Astrocyte (in vitro differentiated cells and primary cell): Measurements from ENCODE around the gene TBC1D3B. TPM values are rescaled to one million over a fixed set of nuclear protein-coding genes. Genes with fewer than 3 reads are reported as not detected.
"Not testable (repeated sequence)": the region's sequence is repeated elsewhere in the genome, so short reads cannot be mapped to it uniquely, and the experiment has no call there.

Experiments
- DNase-seq: peaks from one replicate; pipeline ENCODE4 v3.0.0-alpha.2; 2010; ENCODE audit warnings: low read depth
- FAIRE-seq: peaks from 2 replicates; lab custom pipeline; 2011; peaks lifted over from hg19 to GRCh38; lab: Jason Lieb, UNC
- H2AFZ ChIP-seq: 2 replicates; pipeline ENCODE4 v1.6.0; 2012; ENCODE audit warnings: low read depth, low read length, inconsistent platforms
- H3K27ac ChIP-seq: 2 replicates; pipeline ENCODE4 v1.5.1; 2011; ENCODE audit warnings: low read depth, low read length, inconsistent platforms
- H3K27me3 ChIP-seq: 2 replicates; pipeline ENCODE4 v1.6.0; 2011; ENCODE audit warnings: low read length, inconsistent platforms; ENCODE audit not compliant: insufficient read depth
- H3K36me3 ChIP-seq: 2 replicates; pipeline ENCODE4 v1.5.1; 2011; ENCODE audit warnings: low read length, inconsistent platforms; ENCODE audit not compliant: insufficient read depth
- H3K4me1 ChIP-seq: 2 replicates; pipeline ENCODE4 v1.5.1; 2011; ENCODE audit warnings: low read length, inconsistent platforms; ENCODE audit not compliant: insufficient read depth
- H3K4me2 ChIP-seq: 2 replicates; pipeline ENCODE4 v1.6.0; 2012; ENCODE audit warnings: low read length, inconsistent platforms
- H3K4me3 ChIP-seq: 2 replicates; pipeline ENCODE4 v1.5.1; 2011; ENCODE audit warnings: low read depth, mild to moderate bottlenecking, low read length, inconsistent platforms; ENCODE audit not compliant: insufficient read depth
- H3K79me2 ChIP-seq: 2 replicates; pipeline ENCODE4 v1.6.0; 2012; ENCODE audit warnings: mild to moderate bottlenecking, low read length, inconsistent platforms; ENCODE audit not compliant: insufficient read depth
- H3K9ac ChIP-seq: 2 replicates; pipeline ENCODE4 v1.6.0; 2012; ENCODE audit warnings: mild to moderate bottlenecking, low read length, inconsistent platforms
- H3K9me3 ChIP-seq: 2 replicates; pipeline ENCODE4 v1.5.1; 2012; ENCODE audit warnings: low read depth, mild to moderate bottlenecking, low read length, inconsistent platforms; ENCODE audit not compliant: insufficient read depth
- H4K20me1 ChIP-seq: 2 replicates; pipeline ENCODE4 v1.6.0; 2012; ENCODE audit warnings: low read length, inconsistent platforms; ENCODE audit not compliant: insufficient read depth
- H3K27ac Mint-ChIP-seq: one replicate; pipeline ENCODE4 v1.8.0; 2021; ENCODE audit warnings: mild to moderate bottlenecking, mixed read lengths; ENCODE audit not compliant: unreplicated experiment
- H3K27me3 Mint-ChIP-seq: one replicate; pipeline ENCODE4 v1.8.0; 2021; ENCODE audit warnings: low read depth, mixed read lengths; ENCODE audit not compliant: unreplicated experiment
- H3K36me3 Mint-ChIP-seq: one replicate; pipeline ENCODE4 v1.8.0; 2021; ENCODE audit warnings: low read depth, mixed read lengths; ENCODE audit not compliant: unreplicated experiment
- H3K4me1 Mint-ChIP-seq: one replicate; pipeline ENCODE4 v1.8.0; 2021; ENCODE audit warnings: low read depth, mixed read lengths; ENCODE audit not compliant: unreplicated experiment
- H3K4me3 Mint-ChIP-seq: one replicate; pipeline ENCODE4 v1.8.0; 2021; ENCODE audit warnings: mild to moderate bottlenecking, moderate library complexity, mixed read lengths; ENCODE audit not compliant: unreplicated experiment
- H3K9me3 Mint-ChIP-seq: one replicate; pipeline ENCODE4 v1.8.0; 2021; ENCODE audit warnings: mild to moderate bottlenecking, mixed read lengths; ENCODE audit not compliant: unreplicated experiment
- EZH2 ChIP-seq: IDR thresholded peaks from 2 replicates; pipeline ENCODE4 v1.6.1; 2012; ENCODE audit warnings: mild to moderate bottlenecking, low read length, inconsistent platforms; ENCODE audit not compliant: insufficient read depth
- total RNA-seq: library from RNA; stranded (reverse); gene quantifications from 2 replicates; pipeline ENCODE4 v1.2.1, GENCODE V29; 2021
- TF ChIP-seq, protein P1 (sequence below): IDR thresholded peaks from 2 replicates; pipeline ENCODE4 v1.5.1; 2011; ENCODE audit warnings: low read depth, mild to moderate bottlenecking, inconsistent platforms, low read length, moderate library complexity; ENCODE audit not compliant: insufficient read depth

Gene TBC1D3B
- total RNA-seq, 1 donor from 2014 or later: 9.8 TPM

GRCh38 chr17:36195434-36196130 is 19.1 kb upstream of the TBC1D3B start:
- Histone ChIP-seq H3K27ac (no peak overlapping the region), H3K9ac (no peak overlapping the region), H3K4me3 (no peak overlapping the region), H3K36me3 (no peaks in the 10 kb centered on the region), H4K20me1 (no peaks in the 10 kb centered on the region), H3K4me2 (no peak overlapping the region), H3K79me2 (no peaks in the 10 kb centered on the region), H2AFZ (no peak overlapping the region), H3K4me1 (no peaks in the 10 kb centered on the region), H3K9me3 (no peaks in the 10 kb centered on the region), H3K27me3 (no peaks in the 10 kb centered on the region)
- H3K27me3 Mint-ChIP-seq: peaks cover 12% of the 10 kb centered on the region
- peak overlapping the region; percentile 63 for H3K27ac Mint-ChIP-seq
- DNase-seq (no peak), FAIRE-seq (no peak)
- TF ChIP-seq EZH2: no peak
- TF ChIP-seq, protein P1, sequence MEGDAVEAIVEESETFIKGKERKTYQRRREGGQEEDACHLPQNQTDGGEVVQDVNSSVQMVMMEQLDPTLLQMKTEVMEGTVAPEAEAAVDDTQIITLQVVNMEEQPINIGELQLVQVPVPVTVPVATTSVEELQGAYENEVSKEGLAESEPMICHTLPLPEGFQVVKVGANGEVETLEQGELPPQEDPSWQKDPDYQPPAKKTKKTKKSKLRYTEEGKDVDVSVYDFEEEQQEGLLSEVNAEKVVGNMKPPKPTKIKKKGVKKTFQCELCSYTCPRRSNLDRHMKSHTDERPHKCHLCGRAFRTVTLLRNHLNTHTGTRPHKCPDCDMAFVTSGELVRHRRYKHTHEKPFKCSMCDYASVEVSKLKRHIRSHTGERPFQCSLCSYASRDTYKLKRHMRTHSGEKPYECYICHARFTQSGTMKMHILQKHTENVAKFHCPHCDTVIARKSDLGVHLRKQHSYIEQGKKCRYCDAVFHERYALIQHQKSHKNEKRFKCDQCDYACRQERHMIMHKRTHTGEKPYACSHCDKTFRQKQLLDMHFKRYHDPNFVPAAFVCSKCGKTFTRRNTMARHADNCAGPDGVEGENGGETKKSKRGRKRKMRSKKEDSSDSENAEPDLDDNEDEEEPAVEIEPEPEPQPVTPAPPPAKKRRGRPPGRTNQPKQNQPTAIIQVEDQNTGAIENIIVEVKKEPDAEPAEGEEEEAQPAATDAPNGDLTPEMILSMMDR: no peak
- H3K9me3 Mint-ChIP-seq: no peaks in the 10 kb centered on the region
- peaks cover 26% of the 10 kb centered on the region for H3K4me1 Mint-ChIP-seq
- H3K4me3 Mint-ChIP-seq: no peak overlapping the region
- H3K36me3 Mint-ChIP-seq: no peaks in the 10 kb centered on the region

DNA sequence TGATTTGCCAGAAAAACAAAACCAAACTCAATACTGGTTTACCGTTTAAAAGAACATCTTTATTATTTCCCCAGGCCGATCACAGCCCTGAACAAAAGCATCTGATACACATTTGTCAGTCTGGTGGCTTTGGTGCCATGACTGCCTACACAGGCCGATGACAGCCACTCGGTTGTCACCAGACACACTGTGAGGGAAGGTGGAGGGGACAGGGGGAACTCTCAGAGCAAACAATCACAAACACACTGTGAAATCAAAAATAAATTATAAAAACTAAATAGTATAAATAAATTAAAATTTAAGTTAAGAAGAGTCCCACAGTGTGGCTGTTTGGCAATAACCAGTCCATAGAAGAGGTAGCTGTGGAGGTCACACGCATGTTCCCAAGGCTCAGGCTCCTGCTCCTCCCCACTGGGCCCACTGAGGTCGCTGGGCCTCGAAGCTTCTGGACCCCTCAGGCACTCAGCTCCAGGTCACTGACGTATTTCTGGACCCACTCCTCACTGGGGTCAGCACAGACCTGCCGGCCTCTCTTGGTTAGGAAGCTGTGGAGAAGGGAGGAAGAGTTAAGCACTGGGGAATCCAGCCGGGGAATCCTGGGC is 18.5 kb upstream of the TBC1D3B start:
- H3K4me2 ChIP-seq, H3K27ac ChIP-seq, H3K4me1 ChIP-seq, H3K4me3 ChIP-seq, DNase-seq, H4K20me1 ChIP-seq, H3K79me2 ChIP-seq, H2AFZ ChIP-seq, H3K4me3 Mint-ChIP-seq, H3K36me3 ChIP-seq, H3K36me3 Mint-ChIP-seq, H3K27ac Mint-ChIP-seq, H3K9ac ChIP-seq, H3K9me3 Mint-ChIP-seq, H3K27me3 ChIP-seq, H3K9me3 ChIP-seq, FAIRE-seq: not testable (repeated sequence)
- peaks cover 15% of the 10 kb centered on the region for H3K27me3 Mint-ChIP-seq
- H3K4me1 Mint-ChIP-seq: peaks cover 26% of the 10 kb centered on the region

DNA sequence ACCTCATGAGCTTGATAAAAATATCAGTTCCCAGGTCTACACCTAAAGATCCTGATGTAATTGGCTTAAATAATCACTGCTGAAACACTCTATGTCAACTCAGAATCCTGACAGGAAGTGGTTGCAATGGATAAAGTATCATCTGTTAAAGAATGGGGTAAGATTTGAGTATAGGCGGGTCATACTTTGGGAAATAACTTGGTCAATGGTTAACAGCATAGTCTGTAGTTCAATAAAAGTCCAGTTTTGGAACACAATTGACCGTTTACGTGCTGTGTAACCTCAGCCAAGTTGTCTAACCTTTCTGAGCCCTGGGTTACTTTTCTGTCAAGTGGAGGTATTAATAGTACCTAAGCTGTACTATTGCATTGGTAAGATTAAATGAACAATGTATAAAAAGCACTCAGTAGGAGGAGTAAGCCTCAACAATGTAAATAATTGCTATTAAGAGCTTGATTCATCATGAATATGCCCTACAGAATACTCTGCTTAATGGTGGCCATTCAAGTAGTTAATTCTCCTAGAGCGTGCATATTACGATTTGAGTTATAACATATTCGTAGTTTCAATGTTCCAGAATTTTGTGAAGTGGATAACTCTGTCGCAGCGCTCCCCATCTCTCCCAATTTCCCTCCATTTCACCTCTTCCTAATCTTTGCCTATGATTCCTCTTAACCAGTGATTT is 17.9 kb upstream of the TBC1D3B start:
- Mint-ChIP-seq H3K27me3 (peaks cover 15% of the 10 kb centered on the region), H3K4me1 (peaks cover 25% of the 10 kb centered on the region)
- not testable (repeated sequence) for H3K9ac ChIP-seq, H3K4me2 ChIP-seq, H2AFZ ChIP-seq, H3K4me1 ChIP-seq, H3K27ac ChIP-seq, H3K27ac Mint-ChIP-seq, H3K36me3 Mint-ChIP-seq, H3K27me3 ChIP-seq, H3K36me3 ChIP-seq, FAIRE-seq, DNase-seq, H3K4me3 Mint-ChIP-seq, H3K79me2 ChIP-seq, H3K4me3 ChIP-seq, H3K9me3 Mint-ChIP-seq, H3K9me3 ChIP-seq, H4K20me1 ChIP-seq
